Trophoblast cell (in vitro differentiated cells and primary cell): ENCODE data around the gene LIMCH1.

Source experiments
- DNase-seq, 2 donors: peaks; one replicate each; pipeline ENCODE4 v3.0.0-alpha.2; 2016
- H2AFZ ChIP-seq: 2 replicates; pipeline ENCODE4 v1.6.1; 2013; ENCODE audit warnings: low read length, moderate library complexity, mild to moderate bottlenecking; ENCODE audit not compliant: insufficient read depth, poor library complexity
- H2AK5ac ChIP-seq: 2 replicates; pipeline ENCODE4 v1.6.1; 2013; ENCODE audit warnings: mild to moderate bottlenecking, low read length
- H2BK120ac ChIP-seq: 2 replicates; pipeline ENCODE4 v1.6.1; 2013; ENCODE audit warnings: low read length, mild to moderate bottlenecking, moderate library complexity; ENCODE audit not compliant: insufficient read depth, poor library complexity
- H2BK12ac ChIP-seq: 2 replicates; pipeline ENCODE4 v1.6.1; 2013; ENCODE audit warnings: mild to moderate bottlenecking, low read length, moderate library complexity
- H2BK5ac ChIP-seq: 2 replicates; pipeline ENCODE4 v1.6.1; 2013; ENCODE audit warnings: low read length, low read depth, moderate library complexity, mild to moderate bottlenecking; ENCODE audit not compliant: poor library complexity
- H3K14ac ChIP-seq: 2 replicates; pipeline ENCODE4 v1.6.1; 2013; ENCODE audit warnings: mild to moderate bottlenecking, low read length
- H3K18ac ChIP-seq: 2 replicates; pipeline ENCODE4 v1.6.1; 2013; ENCODE audit warnings: mild to moderate bottlenecking, low read length
- H3K23ac ChIP-seq: 2 replicates; pipeline ENCODE4 v1.6.1; 2013; ENCODE audit warnings: low read length
- H3K27ac ChIP-seq: 2 replicates; pipeline ENCODE4 v1.5.1; 2013; ENCODE audit warnings: low read depth, mild to moderate bottlenecking, inconsistent platforms, low read length, moderate library complexity
- H3K27me3 ChIP-seq: 2 replicates; pipeline ENCODE4 v1.6.1; 2013; ENCODE audit warnings: inconsistent platforms, mild to moderate bottlenecking, low read length, moderate library complexity; ENCODE audit not compliant: insufficient read depth
- H3K36me3 ChIP-seq, 2 experiments: 1 replicate in 1 of 2; 2 replicates in 1 of 2; pipeline ENCODE4 v1.6.1; 2013; ENCODE audit warnings: low read length in 2 of 2, mild to moderate bottlenecking in 2 of 2, moderate library complexity in 1 of 2; ENCODE audit not compliant: insufficient read depth in 2 of 2, control insufficient read depth in 1 of 2
- H3K4ac ChIP-seq: 2 replicates; pipeline ENCODE4 v1.6.1; 2013; ENCODE audit warnings: low read depth, mild to moderate bottlenecking, low read length, moderate library complexity
- H3K4me1 ChIP-seq, 2 experiments: 1 replicate in 1 of 2; 2 replicates in 1 of 2; pipeline ENCODE4 v1.6.1; 2013; ENCODE audit warnings: low read length in 2 of 2, mild to moderate bottlenecking in 2 of 2, moderate library complexity in 1 of 2; ENCODE audit not compliant: insufficient read depth in 2 of 2, control insufficient read depth in 1 of 2
- H3K4me2 ChIP-seq: 2 replicates; pipeline ENCODE4 v1.6.1; 2013; ENCODE audit warnings: inconsistent platforms, mild to moderate bottlenecking, low read length, moderate library complexity
- H3K4me3 ChIP-seq: 2 replicates; pipeline ENCODE4 v1.5.1; 2013; ENCODE audit warnings: mild to moderate bottlenecking, low read depth, low read length, inconsistent platforms
- H3K79me1 ChIP-seq: one replicate; pipeline ENCODE4 v1.6.1; 2013; ENCODE audit warnings: low read length
- H3K79me2 ChIP-seq: 2 replicates; pipeline ENCODE4 v1.6.1; 2013; ENCODE audit warnings: low read length, mild to moderate bottlenecking; ENCODE audit not compliant: control insufficient read depth, insufficient read depth, poor library complexity
- H3K9ac ChIP-seq: 2 replicates; pipeline ENCODE4 v1.6.1; 2013; ENCODE audit warnings: mild to moderate bottlenecking, low read length
- H3K9me3 ChIP-seq: 2 replicates; pipeline ENCODE4 v1.6.1; 2013; ENCODE audit warnings: low read depth, mild to moderate bottlenecking, control low read depth, inconsistent platforms, low read length; ENCODE audit not compliant: insufficient read depth
- H4K12ac ChIP-seq: 2 replicates; pipeline ENCODE4 v1.6.1; 2013; ENCODE audit warnings: low read depth, mild to moderate bottlenecking, low read length, moderate library complexity
- H4K8ac ChIP-seq: 2 replicates; pipeline ENCODE4 v1.6.1; 2013; ENCODE audit warnings: low read depth, mild to moderate bottlenecking, low read length, moderate library complexity
- H4K91ac ChIP-seq: one replicate; pipeline ENCODE4 v1.6.1; 2013; ENCODE audit warnings: low read depth, mild to moderate bottlenecking, low read length, moderate library complexity
- WGBS: extraction: QIAGEN DNeasy Blood & Tissue Kit; methylation state at CpG from one replicate; pipeline ENCODE4 v1.1.7; 2013; ENCODE audit warnings: missing lambda C conversion rate; ENCODE audit not compliant: insufficient read length, insufficient coverage; ENCODE audit errors: extremely low coverage; 5-methylcytosine and 5-hydroxymethylcytosine counted together

LIMCH1 gene

GRCh38 chr4:41727861-41728572, 190.1 kb downstream of the LIMCH1 start:
- WGBS = no CpG with 5 or more reads among the region's 4 CpGs

GRCh38 chr4:41728573-41728913, 190.6 kb downstream of the LIMCH1 start:
- Histone ChIP-seq H3K79me1 (no peaks in the 10 kb centered on the region), H3K23ac (no peak overlapping the region), H3K4ac (no peak overlapping the region), H3K36me3 (no peaks in the 10 kb centered on the region), H4K91ac (no peak overlapping the region), H3K18ac (no peak overlapping the region), H3K4me3 (no peak overlapping the region), H4K12ac (no peak overlapping the region), H2BK5ac (no peak overlapping the region), H3K9me3 (no peaks in the 10 kb centered on the region), H3K79me2 (no peaks in the 10 kb centered on the region), H2AK5ac (no peak overlapping the region), H3K27ac (no peak overlapping the region), H4K8ac (no peak overlapping the region), H3K27me3 (no peaks in the 10 kb centered on the region), H3K4me2 (no peak overlapping the region), H3K4me1 (no peaks in the 10 kb centered on the region), H3K14ac (no peak overlapping the region), H2AFZ (no peak overlapping the region), H2BK12ac (no peak overlapping the region), H3K9ac (no peak overlapping the region), H2BK120ac (no peak overlapping the region)
- DNase-seq = no peak
- no CpG with 5 or more reads among the region's 3 CpGs for WGBS

More at GRCh38 chr4:41727861-41728572, 190.1 kb downstream of the LIMCH1 start:
- H2BK12ac ChIP-seq = no peak overlapping the region
- no peaks in the 10 kb centered on the region for H3K79me1 ChIP-seq
- DNase-seq = no peak
- H3K14ac ChIP-seq = no peak overlapping the region
- no peak overlapping the region for H3K4me2 ChIP-seq
- H4K8ac ChIP-seq = no peak overlapping the region
- H3K4me3 ChIP-seq = no peak overlapping the region
- no peak overlapping the region for H2AK5ac ChIP-seq
- no peak overlapping the region for H4K91ac ChIP-seq
- H3K23ac ChIP-seq = no peak overlapping the region
- no peak overlapping the region for H2BK120ac ChIP-seq
- no peaks in the 10 kb centered on the region for H3K9me3 ChIP-seq
- H3K9ac ChIP-seq = no peak overlapping the region
- H4K12ac ChIP-seq = no peak overlapping the region
- H3K4me1 ChIP-seq = no peaks in the 10 kb centered on the region
- H3K36me3 ChIP-seq = no peaks in the 10 kb centered on the region
- H3K27ac ChIP-seq = no peak overlapping the region
- no peak overlapping the region for H3K18ac ChIP-seq
- no peak overlapping the region for H2AFZ ChIP-seq
- H3K4ac ChIP-seq = no peak overlapping the region
- no peaks in the 10 kb centered on the region for H3K27me3 ChIP-seq
- no peak overlapping the region for H2BK5ac ChIP-seq
- H3K79me2 ChIP-seq = no peaks in the 10 kb centered on the region

- no peak overlapping the region for H4K91ac ChIP-seq
These were observed 193.7 kb downstream of the LIMCH1 start for GRCh38 chr4:41731569-41732126.

GRCh38 chr4:41734371-41734770, 196.4 kb downstream of the LIMCH1 start:
- no peak overlapping the region for H2BK5ac ChIP-seq
- no CpG with 5 or more reads among the region's 3 CpGs for WGBS
- no peaks in the 10 kb centered on the region for H3K27me3 ChIP-seq
- no peak overlapping the region for H4K12ac ChIP-seq
- H3K14ac ChIP-seq = no peak overlapping the region
- no peak overlapping the region for H2AFZ ChIP-seq
- no peak overlapping the region for H3K27ac ChIP-seq
- H2BK12ac ChIP-seq = no peak overlapping the region
- no peaks in the 10 kb centered on the region for H3K9me3 ChIP-seq
- no peak overlapping the region for H2AK5ac ChIP-seq
- no peak overlapping the region for H3K4ac ChIP-seq
- H2BK120ac ChIP-seq = no peak overlapping the region
- H3K4me2 ChIP-seq = no peak overlapping the region
- H4K91ac ChIP-seq = no peak overlapping the region
- no peak for DNase-seq
- no peaks in the 10 kb centered on the region for H3K36me3 ChIP-seq
- no peak overlapping the region for H3K23ac ChIP-seq
- no peaks in the 10 kb centered on the region for H3K79me2 ChIP-seq
- no peak overlapping the region for H3K9ac ChIP-seq
- H4K8ac ChIP-seq = no peak overlapping the region
- no peaks in the 10 kb centered on the region for H3K79me1 ChIP-seq
- no peaks in the 10 kb centered on the region for H3K4me1 ChIP-seq
- H3K4me3 ChIP-seq = no peak overlapping the region
- no peak overlapping the region for H3K18ac ChIP-seq

More at GRCh38 chr4:41731569-41732126, 193.7 kb downstream of the LIMCH1 start:
- no peaks in the 10 kb centered on the region for H3K79me1 ChIP-seq
- no peak overlapping the region for H3K18ac ChIP-seq
- H2BK5ac ChIP-seq = no peak overlapping the region
- no peaks in the 10 kb centered on the region for H3K79me2 ChIP-seq
- no peaks in the 10 kb centered on the region for H3K4me1 ChIP-seq
- H3K4me2 ChIP-seq = no peak overlapping the region
- H3K36me3 ChIP-seq = no peaks in the 10 kb centered on the region
- WGBS = no CpG with 5 or more reads among the region's 12 CpGs
- H2BK120ac ChIP-seq = no peak overlapping the region
- no peak overlapping the region for H3K27ac ChIP-seq
- no peak overlapping the region for H4K8ac ChIP-seq
- H3K27me3 ChIP-seq = no peaks in the 10 kb centered on the region
- no peak overlapping the region for H3K23ac ChIP-seq
- H2AK5ac ChIP-seq = no peak overlapping the region
- DNase-seq = no peak
- H2AFZ ChIP-seq = no peak overlapping the region
- H4K12ac ChIP-seq = no peak overlapping the region
- no peak overlapping the region for H3K14ac ChIP-seq
- no peak overlapping the region for H2BK12ac ChIP-seq
- H3K4ac ChIP-seq = no peak overlapping the region
- no peak overlapping the region for H3K9ac ChIP-seq
- no peaks in the 10 kb centered on the region for H3K9me3 ChIP-seq
- H3K4me3 ChIP-seq = no peak overlapping the region
